GM23248 (cell line): ENCODE data around the gene MYO7B.

Experiments
- EZH2 ChIP-seq: fragments of 200-600 bp; sonication (generic); IDR thresholded peaks from 2 replicates; pipeline ENCODE4 v1.6.1; 2018; ENCODE audit warnings: antibody characterized with exemption, mild to moderate bottlenecking; ENCODE audit not compliant: insufficient read depth, poor library complexity, severe bottlenecking
- EZH2phosphoT487 ChIP-seq: fragments of 200-600 bp; sonication (generic); IDR thresholded peaks from 2 replicates; pipeline ENCODE4 v1.6.1; 2018; ENCODE audit warnings: antibody characterized with exemption, moderate library complexity, mild to moderate bottlenecking, low read depth; ENCODE audit not compliant: insufficient read depth

DNA sequence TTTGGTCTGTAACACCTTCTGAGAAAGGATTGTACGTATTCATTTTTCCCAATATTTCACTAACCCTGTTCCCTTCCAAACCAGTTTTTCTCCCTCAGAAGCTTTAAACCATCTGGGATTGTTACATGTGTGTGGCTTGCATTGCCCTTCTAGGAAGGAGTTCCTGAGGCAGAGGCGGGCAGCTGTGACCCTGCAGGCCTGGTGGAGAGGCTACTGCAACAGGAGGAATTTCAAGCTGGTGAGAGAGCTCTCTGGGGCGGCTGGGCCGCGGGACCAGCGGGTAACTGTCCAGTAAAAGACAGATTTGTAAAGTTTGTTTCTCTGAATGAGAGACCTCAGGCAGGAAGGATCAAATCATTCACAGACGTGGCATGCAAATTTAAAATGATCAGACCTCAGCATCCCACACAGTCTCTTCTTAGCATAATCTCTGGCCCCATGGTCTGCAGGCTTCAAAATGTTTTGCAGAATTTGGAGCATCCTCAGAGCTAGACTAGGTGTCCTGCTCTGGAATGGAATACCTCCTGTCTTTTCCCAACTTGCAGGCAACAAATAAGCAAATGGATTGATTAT lies 70.3 kb downstream of the MYO7B start:
- TF ChIP-seq EZH2, result no peak
- no peak for TF ChIP-seq EZH2phosphoT487
